ENCODE data around the gene TYSND1.
"Not testable (repeated sequence)": the region's sequence is repeated elsewhere in the genome, so short reads cannot be mapped to it uniquely, and the experiment has no call there.

The TYSND1 gene

DNA sequence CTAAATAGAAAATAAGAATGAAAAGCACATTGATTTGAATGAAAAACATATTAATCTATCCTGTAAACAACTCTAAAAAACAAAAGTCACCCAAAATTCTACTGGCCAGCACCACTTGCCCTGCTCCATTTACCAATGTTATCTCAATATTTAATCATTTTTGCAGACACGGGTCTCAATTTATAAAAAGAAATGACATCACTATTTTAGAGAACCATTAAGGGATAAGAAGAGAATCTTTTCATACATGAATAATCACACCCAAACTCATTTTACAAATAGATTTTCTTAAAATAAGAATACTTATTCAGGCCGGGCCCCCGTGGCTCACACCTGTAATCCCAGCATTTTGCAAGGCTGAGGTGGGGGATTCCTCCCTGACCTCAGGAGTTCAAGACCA lies 19.9 kb upstream of the TYSND1 start:
- DNase-seq (ENCODE audit: low read depth in 1 of 2, low spot score in 1 of 2): no peak

DNA sequence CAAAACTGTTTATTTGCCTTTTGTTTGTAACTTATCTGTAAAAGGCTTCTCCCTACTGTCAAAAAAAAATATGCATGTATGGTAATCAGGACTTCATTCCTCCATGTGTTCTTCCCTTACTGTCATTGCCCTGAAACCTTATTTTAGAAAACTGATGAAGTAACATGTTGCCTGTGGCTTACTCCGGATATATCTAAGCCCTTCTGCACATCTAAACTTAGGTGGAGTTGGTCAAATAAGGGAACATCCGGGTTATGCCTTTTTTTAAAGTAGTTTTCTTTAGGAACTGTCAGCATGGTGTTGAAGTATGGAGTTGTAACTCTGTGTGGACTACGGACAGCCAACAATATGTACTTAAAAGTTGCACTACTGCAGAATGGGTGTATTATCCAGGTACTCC lies 17.7 kb upstream of the TYSND1 start:
- DNase-seq (ENCODE audit: low read depth in 1 of 2, low spot score in 1 of 2): no peak

DNA sequence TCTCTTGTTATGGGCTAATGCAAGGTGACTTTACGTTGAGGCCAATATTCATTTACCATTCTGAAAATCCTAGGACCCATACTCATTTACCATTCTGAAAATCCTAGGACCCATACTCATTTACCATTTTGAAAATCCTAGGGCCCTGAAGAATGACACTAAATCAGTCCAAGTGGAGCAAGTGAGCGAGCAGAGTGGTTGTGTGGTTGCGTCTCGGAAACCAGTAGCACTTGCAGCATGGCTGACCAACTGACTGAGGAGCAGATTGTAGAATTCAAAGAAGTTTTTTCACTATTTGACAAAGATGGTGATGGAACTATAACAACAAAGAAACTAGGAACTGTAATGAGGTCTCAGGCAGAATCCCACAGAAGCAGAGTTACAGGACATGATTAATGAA lies 16.9 kb upstream of the TYSND1 start:
- DNase-seq (ENCODE audit: low read depth in 1 of 2, low spot score in 1 of 2): no peak

DNA sequence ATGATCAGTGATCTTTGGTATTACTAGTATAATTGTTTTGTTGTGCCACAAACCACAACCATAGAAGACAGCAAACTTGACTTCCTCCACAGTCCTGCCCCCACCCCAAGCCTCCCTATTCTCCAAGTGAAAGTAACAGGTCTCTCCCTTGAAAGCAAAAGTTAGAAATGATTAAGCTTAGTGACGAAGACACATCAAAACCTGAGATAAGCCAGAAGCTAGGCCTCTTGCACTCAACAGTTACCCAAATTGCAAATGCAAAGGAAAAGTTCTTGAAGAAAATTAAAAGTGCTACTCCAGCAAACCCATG lies 16.3 kb upstream of the TYSND1 start:
- peak in 1 of 2 donors; percentile 63 for DNase-seq (ENCODE audit: low read depth in 1 of 2, low spot score in 1 of 2)

DNA sequence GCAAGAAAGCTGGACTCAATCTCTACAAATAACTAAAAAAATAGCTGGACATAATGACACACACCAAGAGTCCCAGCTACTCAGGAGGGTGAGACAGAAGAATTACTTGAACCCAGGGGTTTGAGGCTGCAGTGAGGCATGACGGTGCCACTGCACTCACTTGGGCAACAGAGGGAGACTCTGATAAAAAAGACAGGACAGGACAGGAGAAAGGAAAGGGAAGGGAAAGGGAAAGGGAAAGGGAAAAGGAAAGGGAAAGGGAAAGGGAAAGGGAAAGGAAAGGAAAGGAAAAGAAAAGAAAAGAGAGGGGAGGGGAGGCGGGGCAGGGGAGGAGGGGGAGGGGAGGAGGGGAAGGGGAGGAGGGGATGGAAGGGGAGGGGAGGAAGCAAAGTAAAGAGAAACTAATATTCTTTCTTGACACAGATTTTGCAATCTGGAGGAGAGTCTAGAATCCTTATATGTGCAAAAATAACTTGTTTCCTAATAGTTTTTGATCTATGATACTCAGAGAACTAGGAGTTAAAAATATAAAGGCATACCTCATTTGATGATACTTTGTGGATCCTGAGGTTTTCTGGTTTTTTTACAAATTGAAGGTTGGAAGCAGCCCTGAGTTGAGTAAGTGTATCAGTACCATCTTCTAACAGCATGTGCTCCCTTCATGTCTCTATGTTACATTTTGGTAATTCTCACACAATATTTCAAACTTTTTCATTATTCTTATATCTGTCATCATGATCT lies 15.8 kb upstream of the TYSND1 start:
- no peak for DNase-seq (ENCODE audit: low read depth in 1 of 2, low spot score in 1 of 2)

- no peak for DNase-seq (ENCODE audit: low read depth in 1 of 2, low spot score in 1 of 2)
Observed at GRCh38 chr10:70160798-70161197, 14.3 kb upstream of the TYSND1 start.

DNA sequence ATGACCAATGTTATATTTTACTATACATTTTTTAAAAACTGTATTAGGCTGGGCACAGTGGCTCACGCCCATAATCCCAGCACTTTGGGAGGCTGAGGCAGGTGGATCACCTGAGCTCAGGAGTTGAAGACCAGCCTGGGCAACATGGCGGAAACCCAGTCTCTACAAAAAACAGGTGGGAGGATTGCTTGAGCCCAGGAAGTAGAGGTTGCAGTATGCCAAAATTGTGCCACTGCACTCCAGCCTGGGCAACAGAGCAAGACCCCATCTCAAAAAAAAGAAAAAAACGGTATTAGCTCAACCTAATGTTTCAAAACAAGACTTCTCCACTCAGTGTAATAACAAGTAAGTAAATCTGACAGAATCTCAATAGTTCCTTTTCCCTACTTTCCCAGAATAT lies 12.9 kb upstream of the TYSND1 start:
- DNase-seq (ENCODE audit: low read depth in 1 of 2, low spot score in 1 of 2): not testable (repeated sequence)

DNA sequence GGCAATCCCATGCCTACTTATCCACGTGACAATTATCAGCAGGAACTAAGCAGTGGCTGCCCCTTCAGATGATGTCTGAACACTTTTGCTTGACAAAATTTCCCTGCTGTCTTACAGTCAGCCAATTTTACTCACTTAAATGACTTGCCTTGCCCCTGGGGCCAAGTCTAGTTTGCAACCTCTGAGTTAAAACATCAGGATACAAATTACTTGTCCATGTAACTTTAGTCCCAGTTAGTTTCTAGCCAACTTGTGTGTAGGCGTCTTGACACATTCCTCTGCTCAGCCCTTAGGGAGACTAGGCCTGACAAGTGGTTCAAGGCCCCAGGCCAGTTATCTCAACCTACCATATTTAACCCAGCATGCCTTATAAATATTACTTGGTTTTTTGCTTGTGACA lies 11.6 kb upstream of the TYSND1 start:
- no peak for DNase-seq (ENCODE audit: low read depth in 1 of 2, low spot score in 1 of 2)

- no peak for DNase-seq (ENCODE audit: low read depth in 1 of 2, low spot score in 1 of 2)
Observed at GRCh38 chr10:70155255-70155838, 8.8 kb upstream of the TYSND1 start.

- no peak for DNase-seq (ENCODE audit: low read depth in 1 of 2, low spot score in 1 of 2)
Observed at GRCh38 chr10:70148516-70148915, 2.0 kb upstream of the TYSND1 start.

DNA sequence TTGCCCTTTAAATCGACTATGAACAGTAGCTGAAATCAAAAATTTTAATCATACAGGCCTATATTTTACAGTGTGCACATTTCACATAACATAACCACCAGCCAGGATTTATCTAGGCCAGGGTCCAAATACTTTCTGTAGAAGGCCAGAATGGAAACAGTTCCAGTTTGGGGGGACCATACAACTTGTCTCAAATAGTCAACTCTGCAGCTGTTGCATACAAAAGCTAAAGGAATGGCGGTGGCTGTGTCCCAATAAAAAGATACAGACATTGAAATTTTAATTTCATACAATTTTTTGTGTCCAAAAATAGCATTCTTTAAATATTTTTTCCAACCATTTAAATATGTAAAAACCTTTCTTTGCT lies 742 bp upstream of the TYSND1 start:
- DNase-seq (ENCODE audit: low read depth in 1 of 2, low spot score in 1 of 2): no peak

GRCh38 chr10:70145666-70146488 lies 623 bp downstream of the TYSND1 start:
- peak; percentile 48 to 55 for DNase-seq (ENCODE audit: low read depth in 1 of 2, low spot score in 1 of 2)

- DNase-seq (ENCODE audit: low read depth in 1 of 2, low spot score in 1 of 2): no peak
Observed at GRCh38 chr10:70145166-70145665, 1.3 kb downstream of the TYSND1 start.

DNA sequence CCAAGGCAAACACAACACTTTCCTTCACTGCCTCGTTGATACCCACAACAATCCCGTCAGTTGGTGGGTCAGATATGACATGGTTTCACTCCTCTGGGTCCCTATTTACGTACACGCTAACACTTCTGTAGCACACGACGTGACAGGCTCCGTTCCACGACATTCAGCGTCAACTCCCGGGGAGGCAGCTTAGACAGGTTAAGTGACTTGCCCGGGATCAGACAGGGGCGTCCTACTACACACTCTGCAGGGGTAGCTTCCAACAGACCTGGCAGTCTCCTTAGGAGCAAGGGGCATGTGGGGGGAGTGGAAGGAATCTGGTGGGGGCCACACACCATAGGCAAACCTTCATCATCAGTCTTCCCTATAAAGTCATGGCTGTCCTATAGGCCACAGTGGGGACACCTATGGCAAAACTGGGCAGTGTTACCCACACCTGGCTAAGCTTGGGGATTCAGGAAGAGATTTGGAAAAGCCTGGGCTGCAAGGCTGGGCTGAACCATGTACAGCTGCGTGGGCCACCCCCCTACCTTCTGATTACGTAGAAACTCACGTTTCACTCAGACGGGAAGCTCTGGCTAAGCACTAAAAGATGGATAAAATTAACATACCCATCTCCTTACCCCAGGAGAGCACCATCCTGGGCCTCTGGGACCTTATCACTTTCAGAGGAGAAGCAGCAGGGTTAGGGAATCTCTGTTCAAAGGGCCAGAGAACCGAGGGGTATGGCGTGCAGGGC lies 2.0 kb downstream of the TYSND1 start:
- DNase-seq (ENCODE audit: low read depth in 1 of 2, low spot score in 1 of 2): no peak

- no peak for DNase-seq (ENCODE audit: low read depth in 1 of 2, low spot score in 1 of 2)
Observed at GRCh38 chr10:70142555-70142954, 3.9 kb downstream of the TYSND1 start.

DNA sequence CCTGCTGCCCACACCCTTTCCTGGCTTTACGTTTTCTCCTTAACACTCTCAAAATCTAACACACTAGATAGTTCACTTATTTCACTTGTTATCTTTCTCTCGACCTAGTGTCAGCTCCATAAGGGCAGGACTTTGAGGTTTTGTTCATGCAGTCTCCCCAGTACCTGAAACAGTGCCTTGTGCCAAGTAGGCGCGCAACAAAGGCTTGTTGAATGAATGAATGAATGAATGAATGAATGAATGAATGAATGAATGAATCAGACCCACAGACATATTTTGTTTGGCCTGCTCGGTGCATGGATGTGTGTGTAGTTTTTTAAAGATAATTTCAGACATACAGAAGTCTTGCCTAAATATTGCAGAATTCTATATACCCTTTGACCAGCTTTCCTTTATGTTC lies 6.2 kb downstream of the TYSND1 start:
- no peak for DNase-seq (ENCODE audit: low read depth in 1 of 2, low spot score in 1 of 2)

DNA sequence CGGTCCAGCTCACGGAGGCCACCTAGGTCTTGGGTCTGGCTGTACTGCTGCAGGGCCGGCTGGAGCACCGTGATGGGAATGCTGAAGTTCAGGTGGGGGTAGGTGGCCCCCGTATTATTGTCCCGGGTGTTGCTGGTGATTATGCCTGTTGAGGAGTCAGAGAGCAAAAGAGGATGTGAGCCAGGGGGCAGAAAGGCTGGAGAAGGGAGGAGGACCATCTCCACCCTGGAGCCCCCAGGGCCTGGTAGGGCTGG lies 6.6 kb downstream of the TYSND1 start:
- no peak for DNase-seq (ENCODE audit: low read depth in 1 of 2, low spot score in 1 of 2)

GRCh38 chr10:70139151-70139996 lies 7.1 kb downstream of the TYSND1 start:
- no peak for DNase-seq (ENCODE audit: low read depth in 1 of 2, low spot score in 1 of 2)

- no peak for DNase-seq (ENCODE audit: low read depth in 1 of 2, low spot score in 1 of 2)
Observed at GRCh38 chr10:70137927-70138883, 8.3 kb downstream of the TYSND1 start.

GRCh38 chr10:70137135-70137534 lies 9.4 kb downstream of the TYSND1 start:
- no peak for DNase-seq (ENCODE audit: low read depth in 1 of 2, low spot score in 1 of 2)

Measured in activated CD4-positive, alpha-beta T cell treated with anti-CD3 and anti-CD28 coated beads, Interleukin-2, amount 50 U/mL, for 24 hours (primary cell).